GM20000 (cell line): Measurements from ENCODE around the gene ERAS.

ENCODE experiments used
- DNase-seq: peaks from one replicate; pipeline ENCODE4 v3.0.0; 2012; ENCODE audit warnings: low spot score
- CTCF ChIP-seq: IDR thresholded peaks from 2 replicates; pipeline ENCODE4 v1.5.1; 2012; ENCODE audit warnings: mild to moderate bottlenecking, control low read depth; ENCODE audit errors: extremely low read depth, missing control alignments

ERAS gene

GRCh38 chrX:48785186-48785539, 41.1 kb upstream of the ERAS start:
- TF ChIP-seq CTCF, result no peak
- DNase-seq, result no peak

- no peak for TF ChIP-seq CTCF
- DNase-seq, result no peak
Measured at GRCh38 chrX:48785540-48786214, 40.6 kb upstream of the ERAS start.

GRCh38 chrX:48786341-48786800, 39.9 kb upstream of the ERAS start, which contains the start of gene GATA1:
TSS of gene GATA1 (plus strand) at chrX:48786590. CDS start at chrX:48791110, 4,520 bp downstream.
- TF ChIP-seq CTCF, result no peak
- no peak for DNase-seq

GRCh38 chrX:48786825-48787504, 39.3 kb upstream of the ERAS start:
- no peak for TF ChIP-seq CTCF
- DNase-seq, result no peak

- DNase-seq, result no peak
- no peak for TF ChIP-seq CTCF
Measured at GRCh38 chrX:48787505-48788443, 38.5 kb upstream of the ERAS start.

GRCh38 chrX:48789366-48790220, 36.7 kb upstream of the ERAS start:
- no peak for TF ChIP-seq CTCF
- DNase-seq, result no peak
